ENCODE results near the gene ZNF236. TPM values are rescaled to one million over a fixed set of nuclear protein-coding genes. Genes with fewer than 3 reads are reported as not detected.

ZNF236 gene
- polyA plus RNA-seq, 3 donors, result 1.7 to 6.5 (median 2.4) TPM

- H3K4me3 ChIP-seq (replicated peaks in 1 of 3; ENCODE audit: low read depth in 2 of 3, low read length in 3 of 3), result no peak overlapping the region
- intact Hi-C loops (cut with micrococcal nuclease), result loop anchor here (10.0 kb wide), 3 partner anchors 183 to 853 kb away; no protein-coding TSS in a partner anchor
These were observed 20.5 kb upstream of the ZNF236 start for GRCh38 chr18:76801567-76802505.

More at GRCh38 chr18:76801567-76802505, 20.5 kb upstream of the ZNF236 start:
- H3K9me3 ChIP-seq (replicated peaks in 1 of 2; ENCODE audit: control insufficient read depth in 1 of 2, insufficient read depth in 1 of 2, low read length in 2 of 2), result no peaks in the 10 kb centered on the region
- no peaks in the 10 kb centered on the region for H3K36me3 ChIP-seq (replicated peaks in 1 of 2; ENCODE audit: control insufficient read depth in 1 of 2, insufficient read depth in 2 of 2, low read length in 2 of 2)
- peak overlapping the region; percentile 53 for H3K4me2 ChIP-seq (replicated peaks; ENCODE audit: extremely low read depth, low read length, poor library complexity, severe bottlenecking)
- peak overlapping the region; percentile 4 for H3K9ac ChIP-seq (ENCODE audit: insufficient read depth, low read length, poor library complexity, severe bottlenecking)
- no peak overlapping the region for H3K27ac ChIP-seq (ENCODE audit: low read depth in 1 of 2, low read length in 2 of 2)
- DNase-seq, result peak; percentile 35 to 57 (median 43)
- no peaks in the 10 kb centered on the region for H3K79me2 ChIP-seq (ENCODE audit: insufficient read depth, low read length)
- H3K4me1 ChIP-seq (ENCODE audit: control insufficient read depth in 1 of 2, insufficient read depth in 2 of 2, low read length in 2 of 2), result peaks cover 11% of the 10 kb centered on the region in 2 donors
- Mint-ChIP-seq H3K36me3 (peaks cover 1% of the 10 kb centered on the region in 2 donors), H3K27me3 (ENCODE audit: low read depth in 3 of 3) (peaks cover 0 to 36% (median 34%) of the 10 kb centered on the region in 3 donors), H3K4me3 (peak overlapping the region; percentile 12 to 76), H3K27ac (no peak overlapping the region), H3K9me3 (peaks cover 2 to 16% (median 12%) of the 10 kb centered on the region in 7 donors), H3K4me1 (peaks cover 17% of the 10 kb centered on the region)
- 24% methylated on average over 53 of the region's 61 CpGs for WGBS (ENCODE audit: insufficient coverage)
- H2AFZ ChIP-seq (ENCODE audit: insufficient read depth, low read depth, low read length, poor library complexity, severe bottlenecking), result peak overlapping the region; percentile 65
- H3K27me3 ChIP-seq (ENCODE audit: control insufficient read depth in 2 of 2, insufficient read depth in 2 of 2, low read length in 2 of 2), result peaks cover 0 to 16% of the 10 kb centered on the region in 2 donors
- TF ChIP-seq CTCF (IDR thresholded peaks at IDR 0.05), result peak; percentile 91
- no peaks in the 10 kb centered on the region for H4K20me1 ChIP-seq (ENCODE audit: insufficient read depth, low read length)
